ENCODE results near the gene PHF5A. TPM values are rescaled to one million over a fixed set of nuclear protein-coding genes. Genes with fewer than 3 reads are reported as not detected.
A peak's percentile ranks its signal among the peaks of the same experiment; 100 is the strongest.

PHF5A gene
- total and polyA plus RNA-seq, 8 donors: 30.3 to 54.7 (median 46.1) TPM

- H3K4me1 ChIP-seq: peaks cover 29 to 62% of the 10 kb centered on the region in 2 donors
- no peaks in the 10 kb centered on the region for H3K36me3 ChIP-seq
- H3K9me3 ChIP-seq: no peaks in the 10 kb centered on the region
- DNase-seq: no peak
- no peaks in the 10 kb centered on the region for H3K27me3 ChIP-seq
- TF ChIP-seq CTCF (IDR thresholded peaks at IDR 0.05): no peak
- H3K27ac ChIP-seq: no peak overlapping the region
- peak overlapping the region in 1 of 2 donors; percentile 91 for H3K4me3 ChIP-seq
- intact Hi-C loops (cut with DNase I): no loop called here
- ATAC-seq: no peak
Observed at GRCh38 chr22:41415554-41415953, 52.9 kb downstream of the PHF5A start.

- no peak for TF ChIP-seq CTCF (IDR thresholded peaks at IDR 0.05)
- intact Hi-C loops (cut with DNase I): no loop called here
- ATAC-seq: no peak
- no peaks in the 10 kb centered on the region for H3K9me3 ChIP-seq
- no peaks in the 10 kb centered on the region for H3K27me3 ChIP-seq
- H3K36me3 ChIP-seq: no peaks in the 10 kb centered on the region
- peak overlapping the region; percentile 57 to 65 for H3K27ac ChIP-seq
- peaks cover 16 to 43% of the 10 kb centered on the region in 2 donors for H3K4me1 ChIP-seq
- no peak for DNase-seq
- H3K4me3 ChIP-seq: no peak overlapping the region
Observed at GRCh38 chr22:41411021-41411851, 57.3 kb downstream of the PHF5A start.

- peaks cover 16 to 35% of the 10 kb centered on the region in 2 donors for H3K4me1 ChIP-seq
- peak; percentile 58 for ATAC-seq
- no peaks in the 10 kb centered on the region for H3K36me3 ChIP-seq
- TF ChIP-seq CTCF (IDR thresholded peaks at IDR 0.05): no peak
- H3K9me3 ChIP-seq: no peaks in the 10 kb centered on the region
- H3K27me3 ChIP-seq: no peaks in the 10 kb centered on the region
- H3K27ac ChIP-seq: peak overlapping the region; percentile 23 to 65
- DNase-seq: peak in 2 of 4 donors; percentile 78 to 79
- H3K4me3 ChIP-seq: no peak overlapping the region
- intact Hi-C loops (cut with DNase I): no loop called here
Observed at GRCh38 chr22:41410311-41410751, 58.2 kb downstream of the PHF5A start.

Other genes with a start within 250 kb of the PHF5A start
- 1 to 10 TPM; 2.5 to 6.2 TPM for gene CHADL, start 227.8 kb downstream of the PHF5A start, total RNA-seq
- gene CHADL, start 227.8 kb downstream of the PHF5A start, polyA plus RNA-seq (ENCODE audit: insufficient read length in 6 of 6): 1 to 10 TPM; 2.1 to 4.0 (median 2.6) TPM
- 10 to 100 TPM; 54.9 to 65.8 TPM for gene RANGAP1, start 182.5 kb downstream of the PHF5A start, total RNA-seq
- 10 to 100 TPM; 35.0 to 48.8 (median 38.0) TPM for gene RANGAP1, start 182.5 kb downstream of the PHF5A start, polyA plus RNA-seq (ENCODE audit: insufficient read length in 6 of 6)
- gene ZC3H7B, start 167.2 kb downstream of the PHF5A start, total RNA-seq: 10 to 100 TPM; 50.4 to 65.6 TPM
- gene ZC3H7B, start 167.2 kb downstream of the PHF5A start, polyA plus RNA-seq (ENCODE audit: insufficient read length in 6 of 6): 10 to 100 TPM; 59.4 to 84.1 (median 73.1) TPM
- 10 to 100 TPM; 10.2 to 17.3 TPM for gene TEF, start 86.8 kb downstream of the PHF5A start, total RNA-seq
- gene TEF, start 86.8 kb downstream of the PHF5A start, polyA plus RNA-seq (ENCODE audit: insufficient read length in 6 of 6): 10 to 100 TPM; 10.7 to 16.8 (median 12.1) TPM
- gene TOB2, start 21.9 kb downstream of the PHF5A start, total RNA-seq: 10 to 100 TPM; 38.9 to 47.8 TPM
- 10 to 100 TPM; 40.5 to 62.6 (median 52.4) TPM for gene TOB2, start 21.9 kb downstream of the PHF5A start, polyA plus RNA-seq (ENCODE audit: insufficient read length in 6 of 6)
- gene ACO2, start 425 bp upstream of the PHF5A start, total RNA-seq: 10 to 100 TPM; 85.3 to 91.8 TPM
- gene ACO2, start 425 bp upstream of the PHF5A start, polyA plus RNA-seq (ENCODE audit: insufficient read length in 6 of 6): 10 to 100 TPM; 51.0 to 66.1 (median 56.6) TPM
- gene POLR3H, start 75.8 kb upstream of the PHF5A start, total RNA-seq: 10 to 100 TPM; 31.3 to 55.4 TPM
- gene POLR3H, start 75.8 kb upstream of the PHF5A start, polyA plus RNA-seq (ENCODE audit: insufficient read length in 6 of 6): 10 to 100 TPM; 26.6 to 36.2 (median 30.6) TPM
- gene CSDC2, start 92.3 kb upstream of the PHF5A start, total RNA-seq: 1 to 10 TPM; 5.1 to 5.5 TPM
- gene CSDC2, start 92.3 kb upstream of the PHF5A start, polyA plus RNA-seq (ENCODE audit: insufficient read length in 6 of 6): 1 to 10 TPM; 3.6 to 6.3 (median 4.0) TPM
- 10 to 100 TPM; 36.5 to 46.0 TPM for gene PMM1, start 121.1 kb upstream of the PHF5A start, total RNA-seq
- 10 to 100 TPM; 46.8 to 56.7 (median 52.3) TPM for gene PMM1, start 121.1 kb upstream of the PHF5A start, polyA plus RNA-seq (ENCODE audit: insufficient read length in 6 of 6)
- 10 to 100 TPM; 27.2 to 42.9 TPM for gene DESI1, start 152.4 kb upstream of the PHF5A start, total RNA-seq
- gene DESI1, start 152.4 kb upstream of the PHF5A start, polyA plus RNA-seq (ENCODE audit: insufficient read length in 6 of 6): 10 to 100 TPM; 21.8 to 33.9 (median 26.6) TPM
- 100 to 1,000 TPM; 176 to 214 TPM for gene XRCC6, start 152.6 kb upstream of the PHF5A start, total RNA-seq
- 100 to 1,000 TPM; 326 to 363 (median 345) TPM for gene XRCC6, start 152.6 kb upstream of the PHF5A start, polyA plus RNA-seq (ENCODE audit: insufficient read length in 6 of 6)
- gene SNU13, start 220.2 kb upstream of the PHF5A start, total RNA-seq: 100 to 1,000 TPM; 112 to 126 TPM
- 100 to 1,000 TPM; 102 to 136 (median 113) TPM for gene SNU13, start 220.2 kb upstream of the PHF5A start, polyA plus RNA-seq (ENCODE audit: insufficient read length in 6 of 6)
- 1 to 10 TPM; 3.9 to 7.9 TPM for gene MEI1, start 230.8 kb upstream of the PHF5A start, total RNA-seq
- gene MEI1, start 230.8 kb upstream of the PHF5A start, polyA plus RNA-seq (ENCODE audit: insufficient read length in 6 of 6): 1 to 10 TPM; 1.5 to 3.5 (median 3.1) TPM